K562 (cell line): ENCODE results near the gene ZEB2. TPM values are rescaled to one million over a fixed set of nuclear protein-coding genes. Genes with fewer than 3 reads are reported as not detected.

Experiments
- ATAC-seq: fragments of 200-7000 bp; cut with Tn5 transposase; 3 replicates; pipeline ENCODE4 v1.9.1; 2020; ENCODE audit warnings: moderate library complexity
- BruUV-seq: library from RNA; stranded (reverse); fragments of 400-500 nt; replicated peaks from 2 replicates; lab custom pipeline; 2021; lab: Mats Ljungman, UMichigan
- CTCF ChIA-PET: fragments of 300-600 bp; formaldehyde crosslinking; extraction: SDS; loops from one replicate; lab custom pipeline; 2021; ENCODE audit warnings: low intra/inter-chr PET ratio; lab: Yijun Ruan, JAX
- POLR2A ChIA-PET: fragments of 300-600, 350-650 bp; sonication (Branson Sonifier 250); formaldehyde crosslinking; extraction: SDS; loops from one replicate; lab custom pipeline; 2021; ENCODE audit warnings: antibody characterized with exemption, inconsistent platforms; lab: Yijun Ruan, JAX
- DNase-seq, 4 experiments: peaks; one replicate each; pipeline versions ENCODE4 v3.0.0 to v3.0.0-alpha.2; 2011 to 2018; ENCODE audit warnings: low spot score in 3 of 4, mixed read lengths in 3 of 4; ENCODE audit errors: extremely low read depth in 1 of 4
- FAIRE-seq: peaks from 2 replicates; lab custom pipeline; 2011; peaks lifted over from hg19 to GRCh38; lab: Jason Lieb, UNC
- H2AFZ ChIP-seq: 2 replicates; pipeline ENCODE4 v1.6.0; 2011; ENCODE audit warnings: low read depth, low read length, control low read depth, inconsistent platforms
- H3K27ac ChIP-seq: fragments of 200-600 bp; 3 replicates; pipeline ENCODE4 v1.8.0; 2011; ENCODE audit warnings: low read depth, mild to moderate bottlenecking, control low read depth, inconsistent platforms, low read length, moderate library complexity, mixed read lengths; ENCODE audit errors: extremely low read depth
- H3K27me3 ChIP-seq, 2 experiments: fragments of 300-600 bp in 1 of 2; 2 replicates in 1 of 2; 3 replicates in 1 of 2; pipeline versions ENCODE4 v1.6.0 to v1.8.0; 2011; ENCODE audit warnings: inconsistent platforms in 2 of 2, low read length in 2 of 2, mild to moderate bottlenecking in 1 of 2, mixed read lengths in 1 of 2, moderate library complexity in 1 of 2; ENCODE audit not compliant: control insufficient read depth in 2 of 2, insufficient read depth in 2 of 2
- H3K36me3 ChIP-seq: fragments of 300-600 bp; 3 replicates; pipeline ENCODE4 v1.8.0; 2011; ENCODE audit warnings: mild to moderate bottlenecking, low read length, inconsistent platforms; ENCODE audit not compliant: control insufficient read depth, insufficient read depth
- H3K4me1 ChIP-seq, 2 experiments: fragments of 200-600 bp in 1 of 2; replicated peaks in 1 of 2; 2 replicates in 1 of 2; 3 replicates in 1 of 2; pipeline versions ENCODE4 v1.5.1 to v1.8.0; 2011; ENCODE audit warnings: inconsistent platforms in 2 of 2, low read length in 2 of 2, mild to moderate bottlenecking in 1 of 2, mixed read lengths in 1 of 2, moderate library complexity in 1 of 2; ENCODE audit not compliant: control insufficient read depth in 2 of 2, insufficient read depth in 2 of 2
- H3K4me2 ChIP-seq: 2 replicates; pipeline ENCODE4 v1.6.1; 2011; ENCODE audit warnings: low read length, control low read depth, inconsistent platforms, mixed read lengths; ENCODE audit not compliant: insufficient read depth
- H3K4me3 ChIP-seq: fragments of 200-600 bp; sonication (generic), shearing (Covaris generic); 2 replicates; pipeline ENCODE4 v1.5.1; 2016; ENCODE audit warnings: control low read depth, inconsistent platforms
- H3K79me2 ChIP-seq: fragments of 200-600 bp; 3 replicates; pipeline ENCODE4 v1.8.0; 2011; ENCODE audit warnings: low read length, inconsistent platforms; ENCODE audit not compliant: control insufficient read depth, insufficient read depth
- H3K9ac ChIP-seq, 2 experiments: 2 replicates each; pipeline versions ENCODE4 v1.6.0 to v1.6.1; 2011; ENCODE audit warnings: low read depth in 2 of 2, low read length in 2 of 2, control low read depth in 1 of 2, inconsistent platforms in 1 of 2, mild to moderate bottlenecking in 1 of 2, mixed read lengths in 1 of 2; ENCODE audit not compliant: insufficient read depth in 1 of 2
- H3K9me1 ChIP-seq: one replicate; pipeline ENCODE4 v1.6.0; 2011; ENCODE audit warnings: inconsistent platforms, mild to moderate bottlenecking, low read length, moderate library complexity; ENCODE audit not compliant: control insufficient read depth, insufficient read depth
- H3K9me3 ChIP-seq: replicated peaks from 2 replicates; pipeline ENCODE4 v1.5.1; 2011; ENCODE audit warnings: low read depth, low read length, inconsistent platforms; ENCODE audit not compliant: control insufficient read depth, insufficient read depth
- H4K20me1 ChIP-seq: replicated peaks from 2 replicates; pipeline ENCODE4 v1.6.1; 2011; ENCODE audit warnings: low read length, inconsistent platforms, mixed read lengths; ENCODE audit not compliant: control insufficient read depth, insufficient read depth
- CBFA2T3 ChIP-seq: fragments of 450-650 bp; IDR thresholded peaks from 2 replicates; pipeline ENCODE4 v1.6.1; 2017
- CHD4 ChIP-seq: fragments of 200-600 bp; sonication (generic); IDR thresholded peaks from 3 replicates; pipeline ENCODE4 v1.6.1; 2012; ENCODE audit warnings: low read depth, mild to moderate bottlenecking, mixed read lengths, low read length, inconsistent platforms; ENCODE audit not compliant: insufficient read depth, insufficient replicate concordance, poor library complexity, severe bottlenecking
- CREB1 ChIP-seq, 2 experiments: sonication (generic) in 1 of 2; formaldehyde crosslinking in 1 of 2; IDR thresholded peaks; 2 replicates each; pipeline versions ENCODE4 v1.6.1 to v1.8.0; 2012 to 2022; ENCODE audit warnings: inconsistent platforms in 1 of 2, mild to moderate bottlenecking in 1 of 2, missing genetic modification reagents in 1 of 2, moderate library complexity in 1 of 2
- GTF2F1 ChIP-seq: IDR thresholded peaks from 2 replicates; pipeline ENCODE4 v1.6.1; 2011; ENCODE audit warnings: low read depth, low read length, improper control_type of control experiment
- KDM2B ChIP-seq: fragments of 250-450 bp; sonication (Bioruptor Pico); IDR thresholded peaks from 2 replicates; pipeline ENCODE4 v1.8.0; 2021; ENCODE audit warnings: mild to moderate bottlenecking, moderate library complexity
- MAFG ChIP-seq: fragments of 450-650 bp; conservative IDR thresholded peaks from 2 replicates; pipeline ENCODE4 v1.6.1; 2016; ENCODE audit warnings: missing genetic modification characterization, missing compliant biosample characterization
- MECOM ChIP-seq: fragments of 250-450 bp; sonication (Bioruptor Pico); IDR thresholded peaks from 2 replicates; pipeline ENCODE4 v1.8.0; 2022; ENCODE audit warnings: inconsistent platforms
- POLR2G ChIP-seq: fragments of 200-400 bp; formaldehyde crosslinking; IDR thresholded peaks from 2 replicates; pipeline ENCODE4 v1.6.1; 2017; ENCODE audit warnings: low read depth, mild to moderate bottlenecking, antibody characterized with exemption, low read length, moderate library complexity
- PYGO2 ChIP-seq: fragments of 450-650 bp; IDR thresholded peaks from 2 replicates; pipeline ENCODE4 v1.6.1; 2016; ENCODE audit warnings: mild to moderate bottlenecking, missing genetic modification characterization, moderate library complexity, missing compliant biosample characterization
- RUNX1 ChIP-seq: sonication (generic); IDR thresholded peaks from 2 replicates; pipeline ENCODE4 v1.6.1; 2016; ENCODE audit warnings: antibody characterized with exemption, low read depth
- TEAD2 ChIP-seq: fragments of 450-650 bp; IDR thresholded peaks from 2 replicates; pipeline ENCODE4 v1.6.1; 2016; ENCODE audit warnings: missing genetic modification characterization, control low read depth, missing compliant biosample characterization
- TOE1 ChIP-seq, 2 experiments: fragments of 450-650 bp in 1 of 2; sonication (generic) in 1 of 2; formaldehyde crosslinking in 1 of 2; IDR thresholded peaks; 2 replicates each; pipeline versions ENCODE4 v1.7.1 to v1.8.0; 2016 to 2022; ENCODE audit warnings: borderline replicate concordance in 2 of 2, mild to moderate bottlenecking in 2 of 2, antibody characterized with exemption in 1 of 2, inconsistent platforms in 1 of 2, low read depth in 1 of 2, missing genetic modification reagents in 1 of 2, moderate library complexity in 1 of 2
- ZNF354B ChIP-seq: fragments of 250-450 bp; sonication (Bioruptor Pico); IDR thresholded peaks from 2 replicates; pipeline ENCODE4 v1.4.0; 2020
- ZNF589 ChIP-seq: fragments of 200-800 bp; sonication (Bioruptor generic); IDR thresholded peaks from 2 replicates; pipeline ENCODE4 v1.6.1; 2016; ENCODE audit warnings: low read depth, missing genetic modification characterization, missing compliant biosample characterization
- WGBS: fragments of 100-300 bp; shearing (Covaris generic); methylation state at CpG from one replicate; pipeline ENCODE4 v1.1.6; 2016; ENCODE audit warnings: low coverage, mixed read lengths; ENCODE audit not compliant: insufficient coverage; ENCODE audit errors: missing lambda C conversion rate; 5-methylcytosine and 5-hydroxymethylcytosine counted together
- in situ Hi-C: fragments of 300-500 bp; cut with MboI; formaldehyde crosslinking; loops from 4 replicates; pipeline ENCODE4 v1.15.0; 2018; ENCODE audit warnings: inconsistent platforms, mixed read lengths
- intact Hi-C: fragments of 100-400 bp; cut with micrococcal nuclease; formaldehyde crosslinking; loops from 2 replicates; pipeline ENCODE4 v1.14.2; 2022
- polyA plus RNA-seq, 8 experiments: library from polyadenylated mRNA; depleted of rRNA in 4 of 8; stranded (reverse) in 5 of 8; unstranded in 3 of 8; fragments of >200 nt; fragmentation: Nextera tagmentation in 2 of 8; fragmentation: Illumina TruSeq in 1 of 8; extraction: Ambion mirVana in 2 of 8; extraction: Trizol in 1 of 8; gene quantifications; 2 replicates each; pipeline versions ENCODE4 v1.2.1 to v1.2.3, GENCODE V29; 2011 to 2014; ENCODE audit warnings: inconsistent platforms in 1 of 8, missing spikeins in 1 of 8
- total RNA-seq, 7 experiments: library from RNA; depleted of rRNA in 6 of 7; stranded (reverse); fragments of >200 nt in 6 of 7; fragmentation: Illumina TruSeq in 2 of 7; extraction: Trizol in 2 of 7; gene quantifications; 2 replicates each; pipeline versions ENCODE4 v1.2.1 to v1.2.3, GENCODE V29; 2011 to 2021; ENCODE audit warnings: low replicate concordance in 1 of 7
- TF ChIP-seq, protein P1 (sequence below): fragments of 250-450 bp; sonication (Bioruptor Pico); IDR thresholded peaks from 2 replicates; pipeline ENCODE4 v1.4.0; 2020
- TF ChIP-seq, protein P2 (sequence below): sonication (generic); formaldehyde crosslinking; IDR thresholded peaks from 2 replicates; pipeline ENCODE4 v1.8.0; 2022; ENCODE audit warnings: missing genetic modification reagents, mild to moderate bottlenecking, borderline replicate concordance
- TF ChIP-seq, protein P3 (sequence below): sonication (generic); formaldehyde crosslinking; IDR thresholded peaks from 2 replicates; pipeline ENCODE4 v1.5.0; 2020; ENCODE audit warnings: missing genetic modification reagents

The ZEB2 gene
- total and polyA plus RNA-seq, 9 of the 15 experiments (the other 6 are each of a cell fraction or from before 2014, with no cell fraction given) = 15.1 to 113 (median 72.3) TPM

DNA sequence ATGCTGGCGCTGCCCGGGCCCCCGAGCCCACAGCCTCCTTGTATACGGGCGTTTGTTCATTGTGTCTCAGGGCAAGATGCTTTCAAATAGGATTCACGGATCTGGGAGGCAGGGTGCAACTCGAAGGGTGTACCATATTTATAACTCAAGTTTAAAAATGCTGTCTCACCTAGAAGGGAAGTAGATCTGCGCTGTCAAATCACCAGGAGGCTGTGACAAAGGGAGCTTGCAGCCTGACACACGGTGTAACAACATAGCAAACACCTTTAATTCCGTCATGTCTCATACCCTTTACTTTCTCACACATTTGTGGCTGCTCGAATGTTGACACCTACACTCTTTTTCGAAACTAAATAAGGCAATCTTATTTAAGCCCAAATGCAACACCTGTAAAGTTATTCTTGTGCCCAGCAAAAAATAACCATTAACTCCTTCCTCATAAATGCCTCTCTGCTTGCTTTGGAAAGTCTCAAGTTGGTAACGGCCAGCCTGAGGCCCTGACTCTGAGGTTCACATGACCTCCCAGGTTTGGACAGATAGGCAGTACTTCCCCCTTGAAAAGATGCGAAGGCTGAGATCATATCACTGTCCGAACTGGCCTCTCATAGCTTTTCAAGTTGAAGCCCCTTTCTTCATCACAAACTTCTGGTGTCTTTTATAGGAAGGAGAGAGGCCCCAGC, 11.6 kb downstream of the ZEB2 start:
- Histone ChIP-seq H3K27ac (peak overlapping the region; percentile 60), H3K4me2 (peak overlapping the region; percentile 65), H3K9me1 (no peaks in the 10 kb centered on the region), H4K20me1 (peaks cover 40% of the 10 kb centered on the region), H3K9ac (peak overlapping the region; percentile 28 to 56; a peak in 3 of 4 replicates), H2AFZ (no peak overlapping the region), H3K36me3 (peaks cover 90% of the 10 kb centered on the region), H3K79me2 (peaks cover 100% of the 10 kb centered on the region), H3K9me3 (no peaks in the 10 kb centered on the region), H3K4me1 (peaks cover 26 to 92% of the 10 kb centered on the region in 2 experiments), H3K4me3 (no peak overlapping the region), H3K27me3 (no peaks in the 10 kb centered on the region)
- DNase-seq (peak in 1 of 4 experiments; percentile 76), ATAC-seq (peak; percentile 46), FAIRE-seq (peak; percentile 71)
- ChIA-PET POLR2A (interaction anchor here (0.6 to 4.8 kb wide), 7 partner anchors 11 to 463 kb away, joined by 3 to 21 read pairs (median 4); partner anchors contain the start of gene ZEB2), CTCF (interaction anchor here (0.7 to 1.1 kb wide), 2 partner anchors 12 to 150 kb away, joined by 3 to 8 read pairs; partner anchors contain the start of gene ZEB2)
- no TSS peak for BruUV-seq
- 22% methylated on average over 15 of the region's 15 CpGs for WGBS
- in situ Hi-C loops = no loop called here
- intact Hi-C loops = loop anchor here (5.0 kb wide), 2 partner anchors 66 to 176 kb away; a partner anchor contains a TSS
- TF ChIP-seq ZNF589 = no peak
- no peak for TF ChIP-seq KDM2B
- TF ChIP-seq, protein P1, sequence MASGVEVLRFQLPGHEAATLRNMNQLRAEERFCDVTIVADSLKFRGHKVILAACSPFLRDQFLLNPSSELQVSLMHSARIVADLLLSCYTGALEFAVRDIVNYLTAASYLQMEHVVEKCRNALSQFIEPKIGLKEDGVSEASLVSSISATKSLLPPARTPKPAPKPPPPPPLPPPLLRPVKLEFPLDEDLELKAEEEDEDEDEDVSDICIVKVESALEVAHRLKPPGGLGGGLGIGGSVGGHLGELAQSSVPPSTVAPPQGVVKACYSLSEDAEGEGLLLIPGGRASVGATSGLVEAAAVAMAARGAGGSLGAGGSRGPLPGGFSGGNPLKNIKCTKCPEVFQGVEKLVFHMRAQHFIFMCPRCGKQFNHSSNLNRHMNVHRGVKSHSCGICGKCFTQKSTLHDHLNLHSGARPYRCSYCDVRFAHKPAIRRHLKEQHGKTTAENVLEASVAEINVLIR (CRISPR knock-in tag) = no peak
- TF ChIP-seq TOE1 (IDR thresholded peaks at IDR 0.05; ENCODE audit: borderline replicate concordance) = peak; percentile 28; the same call in 1 of the 2 replicates
- TF ChIP-seq TOE1 (CRISPR knock-in tag; IDR thresholded peaks at IDR 0.05; ENCODE audit: borderline replicate concordance, low read depth) = no peak
- no peak for TF ChIP-seq RUNX1
- TF ChIP-seq, protein P2, sequence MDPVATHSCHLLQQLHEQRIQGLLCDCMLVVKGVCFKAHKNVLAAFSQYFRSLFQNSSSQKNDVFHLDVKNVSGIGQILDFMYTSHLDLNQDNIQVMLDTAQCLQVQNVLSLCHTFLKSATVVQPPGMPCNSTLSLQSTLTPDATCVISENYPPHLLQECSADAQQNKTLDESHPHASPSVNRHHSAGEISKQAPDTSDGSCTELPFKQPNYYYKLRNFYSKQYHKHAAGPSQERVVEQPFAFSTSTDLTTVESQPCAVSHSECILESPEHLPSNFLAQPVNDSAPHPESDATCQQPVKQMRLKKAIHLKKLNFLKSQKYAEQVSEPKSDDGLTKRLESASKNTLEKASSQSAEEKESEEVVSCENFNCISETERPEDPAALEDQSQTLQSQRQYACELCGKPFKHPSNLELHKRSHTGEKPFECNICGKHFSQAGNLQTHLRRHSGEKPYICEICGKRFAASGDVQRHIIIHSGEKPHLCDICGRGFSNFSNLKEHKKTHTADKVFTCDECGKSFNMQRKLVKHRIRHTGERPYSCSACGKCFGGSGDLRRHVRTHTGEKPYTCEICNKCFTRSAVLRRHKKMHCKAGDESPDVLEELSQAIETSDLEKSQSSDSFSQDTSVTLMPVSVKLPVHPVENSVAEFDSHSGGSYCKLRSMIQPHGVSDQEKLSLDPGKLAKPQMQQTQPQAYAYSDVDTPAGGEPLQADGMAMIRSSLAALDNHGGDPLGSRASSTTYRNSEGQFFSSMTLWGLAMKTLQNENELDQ (CRISPR knock-in tag) = no peak
- TF ChIP-seq TEAD2 (tag) = no peak
- TF ChIP-seq CBFA2T3 = no peak; the same call in 1 of the 2 replicates
- TF ChIP-seq ZNF354B = no peak
- TF ChIP-seq MAFG (tag) = peak; percentile 49; the same call in 1 of the 2 replicates
- TF ChIP-seq PYGO2 (tag) = no peak
- TF ChIP-seq GTF2F1 = no peak
- no peak for TF ChIP-seq CHD4
- no peak for TF ChIP-seq CREB1 (IDR thresholded peaks at IDR 0.05)
- no peak for TF ChIP-seq CREB1 (CRISPR knock-in tag; IDR thresholded peaks at IDR 0.05)
- peak; percentile 59 for TF ChIP-seq POLR2G
- TF ChIP-seq, protein P3, sequence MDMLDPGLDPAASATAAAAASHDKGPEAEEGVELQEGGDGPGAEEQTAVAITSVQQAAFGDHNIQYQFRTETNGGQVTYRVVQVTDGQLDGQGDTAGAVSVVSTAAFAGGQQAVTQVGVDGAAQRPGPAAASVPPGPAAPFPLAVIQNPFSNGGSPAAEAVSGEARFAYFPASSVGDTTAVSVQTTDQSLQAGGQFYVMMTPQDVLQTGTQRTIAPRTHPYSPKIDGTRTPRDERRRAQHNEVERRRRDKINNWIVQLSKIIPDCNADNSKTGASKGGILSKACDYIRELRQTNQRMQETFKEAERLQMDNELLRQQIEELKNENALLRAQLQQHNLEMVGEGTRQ = no peak
- no peak for TF ChIP-seq MECOM (CRISPR knock-in tag)
